IMR-90 (cell line): ENCODE results near the gene IL12RB1. TPM values are rescaled to one million over a fixed set of nuclear protein-coding genes. Genes with fewer than 3 reads are reported as not detected.
A peak's percentile ranks its signal among the peaks of the same experiment; 100 is the strongest.

Experiments
- ATAC-seq: fragments of 200-7000 bp; cut with Tn5 transposase; 2 replicates; pipeline ENCODE4 v1.9.1; 2020; ENCODE audit warnings: low read depth, mild to moderate bottlenecking, moderate library complexity
- BruUV-seq: library from RNA; stranded (reverse); fragments of 400-500 nt; replicated peaks from 2 replicates; lab custom pipeline; 2021; lab: Mats Ljungman, UMichigan
- CTCF ChIA-PET: fragments of 300-600 bp; formaldehyde crosslinking; extraction: SDS; loops from one replicate; lab custom pipeline; 2021; ENCODE audit warnings: antibody characterized with exemption; lab: Yijun Ruan, JAX
- POLR2A ChIA-PET: fragments of 300-600 bp; sonication (Branson Sonifier 250); formaldehyde crosslinking; loops from one replicate; lab custom pipeline; 2022; ENCODE audit warnings: antibody characterized with exemption; ENCODE audit not compliant: unreplicated experiment; lab: Charles Lee
- DNase-seq: peaks from one replicate; pipeline ENCODE4 v3.0.0; 2013
- H2AFZ ChIP-seq: replicated peaks from 2 replicates; pipeline ENCODE3; 2013; ENCODE audit warnings: low read length, mild to moderate bottlenecking; ENCODE audit not compliant: poor library complexity
- H2AK5ac ChIP-seq: 2 replicates; pipeline ENCODE4 v1.6.1; 2013; ENCODE audit warnings: low read depth, low read length, inconsistent platforms
- H2AK9ac ChIP-seq: replicated peaks from 2 replicates; pipeline ENCODE3; 2013; ENCODE audit warnings: mild to moderate bottlenecking, low read depth, low read length, moderate library complexity; ENCODE audit not compliant: poor library complexity
- H2BK120ac ChIP-seq: 2 replicates; pipeline ENCODE4 v1.6.1; 2013; ENCODE audit warnings: low read depth, low read length, inconsistent platforms
- H2BK15ac ChIP-seq: 3 replicates; pipeline ENCODE4 v1.6.1; 2013; ENCODE audit warnings: low read depth, low read length, inconsistent platforms
- H2BK20ac ChIP-seq: 2 replicates; pipeline ENCODE4 v1.6.1; 2013; ENCODE audit warnings: low read depth, mild to moderate bottlenecking, inconsistent platforms, low read length, moderate library complexity
- H2BK5ac ChIP-seq: 2 replicates; pipeline ENCODE4 v1.6.1; 2013; ENCODE audit warnings: mild to moderate bottlenecking, low read depth, low read length, inconsistent platforms; ENCODE audit not compliant: poor library complexity, severe bottlenecking
- H3K14ac ChIP-seq: replicated peaks from 2 replicates; pipeline ENCODE4 v1.6.1; 2013; ENCODE audit warnings: low read depth, low read length, inconsistent platforms
- H3K18ac ChIP-seq: 2 replicates; pipeline ENCODE4 v1.6.1; 2013; ENCODE audit warnings: low read depth, low read length, control low read depth
- H3K23ac ChIP-seq: 2 replicates; pipeline ENCODE4 v1.6.1; 2013; ENCODE audit warnings: low read depth, low read length, inconsistent platforms
- H3K27ac ChIP-seq: 2 replicates; pipeline ENCODE4 v1.5.1; 2013; ENCODE audit warnings: mild to moderate bottlenecking, control low read depth, low read length; ENCODE audit not compliant: insufficient read depth
- H3K27me3 ChIP-seq: 2 replicates; pipeline ENCODE4 v1.6.1; 2013; ENCODE audit warnings: low read length; ENCODE audit not compliant: control insufficient read depth, insufficient read depth
- H3K36me3 ChIP-seq: 2 replicates; pipeline ENCODE4 v1.6.1; 2013; ENCODE audit warnings: low read length, mixed read lengths; ENCODE audit not compliant: control insufficient read depth, insufficient read depth
- H3K4ac ChIP-seq: 2 replicates; pipeline ENCODE4 v1.6.1; 2013; ENCODE audit warnings: low read depth, low read length, inconsistent platforms
- H3K4me1 ChIP-seq: 2 replicates; pipeline ENCODE4 v1.6.1; 2013; ENCODE audit warnings: low read length, mixed read lengths; ENCODE audit not compliant: control insufficient read depth, insufficient read depth
- H3K4me2 ChIP-seq: 2 replicates; pipeline ENCODE4 v1.6.1; 2013; ENCODE audit warnings: low read depth, mild to moderate bottlenecking, control low read depth, low read length, moderate library complexity
- H3K4me3 ChIP-seq: 2 replicates; pipeline ENCODE4 v1.5.1; 2013; ENCODE audit warnings: low read depth, mild to moderate bottlenecking, control low read depth, low read length, moderate library complexity; ENCODE audit not compliant: insufficient read depth
- H3K56ac ChIP-seq: 2 replicates; pipeline ENCODE4 v1.6.1; 2013; ENCODE audit warnings: low read length, inconsistent platforms; ENCODE audit not compliant: insufficient read depth; ENCODE audit errors: extremely low read depth
- H3K79me1 ChIP-seq, 2 experiments: 2 replicates each; pipeline ENCODE4 v1.6.1; 2013; ENCODE audit warnings: low read length in 2 of 2, inconsistent platforms in 1 of 2, low read depth in 1 of 2
- H3K9ac ChIP-seq: 2 replicates; pipeline ENCODE4 v1.6.1; 2013; ENCODE audit warnings: low read depth, low read length, control low read depth
- H3K9me1 ChIP-seq: 2 replicates; pipeline ENCODE4 v1.6.1; 2013; ENCODE audit warnings: low read length, inconsistent platforms; ENCODE audit not compliant: insufficient read depth
- H3K9me3 ChIP-seq: 2 replicates; pipeline ENCODE4 v1.6.1; 2013; ENCODE audit warnings: low read length; ENCODE audit not compliant: control insufficient read depth, insufficient read depth
- H4K20me1 ChIP-seq: 2 replicates; pipeline ENCODE4 v1.6.1; 2013; ENCODE audit warnings: low read length, inconsistent platforms; ENCODE audit not compliant: insufficient read depth
- H4K5ac ChIP-seq: 2 replicates; pipeline ENCODE4 v1.6.1; 2013; ENCODE audit warnings: mild to moderate bottlenecking, low read depth, low read length, control low read depth
- H4K8ac ChIP-seq, 2 experiments: 2 replicates each; pipeline ENCODE4 v1.6.1; 2013; ENCODE audit warnings: low read depth in 2 of 2, low read length in 2 of 2, control low read depth in 1 of 2, inconsistent platforms in 1 of 2
- H4K91ac ChIP-seq: 2 replicates; pipeline ENCODE4 v1.6.1; 2013; ENCODE audit warnings: low read depth, low read length, inconsistent platforms; ENCODE audit not compliant: insufficient read depth
- CEBPB ChIP-seq: IDR thresholded peaks from 2 replicates; pipeline ENCODE4 v1.6.1; 2012; ENCODE audit warnings: low read depth, low read length, improper control_type of control experiment
- RCOR1 ChIP-seq: IDR thresholded peaks from 2 replicates; pipeline ENCODE4 v1.6.1; 2012; ENCODE audit warnings: mild to moderate bottlenecking, low read length, improper control_type of control experiment; ENCODE audit not compliant: insufficient replicate concordance
- SMC3 ChIP-seq: fragments of 150-350 bp; IDR thresholded peaks from 2 replicates; pipeline ENCODE4 v1.6.1; 2016; ENCODE audit warnings: low read depth, mild to moderate bottlenecking, antibody characterized with exemption, low read length, moderate library complexity
- USF2 ChIP-seq: fragments of 150-350 bp; IDR thresholded peaks from 2 replicates; pipeline ENCODE4 v1.6.1; 2017; ENCODE audit warnings: mild to moderate bottlenecking, antibody characterized with exemption, low read length, low read depth
- WGBS, 2 experiments: methylation state at CpG; one replicate each; pipeline versions ENCODE4 v1.1.5 to v1.1.7; 2013; ENCODE audit warnings: missing lambda C conversion rate in 2 of 2; ENCODE audit not compliant: insufficient read length in 1 of 2; ENCODE audit errors: extremely low coverage in 2 of 2; 5-methylcytosine and 5-hydroxymethylcytosine counted together
- dilution Hi-C: fragments of 300-500 bp; cut with HindIII; formaldehyde crosslinking; loops from one replicate; pipeline ENCODE4 v1.14.3; 2018; ENCODE audit warnings: low sequenced_read_pairs; ENCODE audit not compliant: unreplicated experiment
- in situ Hi-C: fragments of 300-500 bp; cut with MboI; formaldehyde crosslinking; loops from 3 replicates; pipeline ENCODE4 v1.14.3; 2019; ENCODE audit warnings: low sequenced_read_pairs, inconsistent platforms, mixed read lengths
- intact Hi-C: fragments of 100-400 bp; cut with micrococcal nuclease; formaldehyde crosslinking; loops from 2 replicates; pipeline ENCODE4 v1.10.0; 2022
- polyA plus RNA-seq, 3 experiments: library from polyadenylated mRNA; depleted of rRNA; stranded (reverse); fragments of >200 nt; gene quantifications; 2 replicates each; pipeline ENCODE4 v1.2.3, GENCODE V29; 2012; ENCODE audit warnings: low replicate concordance in 1 of 3
- total RNA-seq: library from RNA; depleted of rRNA; stranded (reverse); fragments of >200 nt; gene quantifications from 2 replicates; pipeline ENCODE4 v1.2.3, GENCODE V29; 2012
- TF ChIP-seq, protein P1 (sequence below): fragments of 150-350 bp; IDR thresholded peaks from 2 replicates; pipeline ENCODE4 v1.6.1; 2016; ENCODE audit warnings: low read depth, mild to moderate bottlenecking, low read length, moderate library complexity, borderline replicate concordance

Gene IL12RB1
- total and polyA plus RNA-seq, 2 of the 4 experiments (the other 2 are of a cell fraction): not detected

DNA sequence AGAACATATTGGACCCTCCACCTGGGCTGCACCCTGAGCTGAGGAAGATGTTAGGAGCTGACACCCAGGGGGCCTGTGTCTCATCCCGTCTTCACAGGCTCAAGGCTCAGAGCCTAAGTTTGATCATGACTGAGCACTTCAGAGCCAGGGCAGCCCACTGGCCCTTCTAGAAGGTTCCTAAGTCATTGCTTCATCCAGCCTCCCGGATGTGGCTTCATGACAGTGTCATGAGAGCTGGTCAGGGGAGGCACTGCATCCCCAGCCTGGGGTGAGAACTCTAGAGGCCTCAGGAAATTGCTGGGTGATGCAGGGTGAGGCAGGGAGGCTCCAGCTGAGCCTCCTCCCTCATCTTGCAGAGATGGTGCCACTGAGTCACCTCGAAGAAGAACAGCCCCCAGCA lies 41.3 kb upstream of the IL12RB1 start:
- Histone ChIP-seq H3K4me3 (no peak overlapping the region), H3K56ac (no peak overlapping the region), H3K36me3 (peaks cover 56% of the 10 kb centered on the region), H2BK15ac (no peak overlapping the region), H2BK20ac (no peak overlapping the region), H3K27ac (no peak overlapping the region), H4K91ac (no peak overlapping the region), H3K4ac (no peak overlapping the region), H3K79me1 (no peaks in the 10 kb centered on the region), H3K18ac (no peak overlapping the region), H3K4me1 (no peaks in the 10 kb centered on the region; the same call in 1 of the 2 replicates), H3K14ac (no peak overlapping the region), H2BK120ac (no peak overlapping the region), H2AK5ac (no peak overlapping the region), H3K27me3 (no peaks in the 10 kb centered on the region), H3K4me2 (no peak overlapping the region), H2AFZ (peak overlapping the region; percentile 8), H4K8ac (no peak overlapping the region), H3K23ac (no peak overlapping the region), H2AK9ac (peak overlapping the region; percentile 55), H3K9me1 (no peaks in the 10 kb centered on the region; the same call in 1 of the 2 replicates), H2BK5ac (no peak overlapping the region), H4K20me1 (no peaks in the 10 kb centered on the region; the same call in 1 of the 2 replicates), H3K9ac (no peak overlapping the region), H4K5ac (no peak overlapping the region), H3K9me3 (no peaks in the 10 kb centered on the region)
- TF ChIP-seq SMC3 (no peak), USF2 (no peak), CEBPB (peak; percentile 52; the same call in 1 of the 2 replicates), RCOR1 (no peak)
- TF ChIP-seq, protein P1, sequence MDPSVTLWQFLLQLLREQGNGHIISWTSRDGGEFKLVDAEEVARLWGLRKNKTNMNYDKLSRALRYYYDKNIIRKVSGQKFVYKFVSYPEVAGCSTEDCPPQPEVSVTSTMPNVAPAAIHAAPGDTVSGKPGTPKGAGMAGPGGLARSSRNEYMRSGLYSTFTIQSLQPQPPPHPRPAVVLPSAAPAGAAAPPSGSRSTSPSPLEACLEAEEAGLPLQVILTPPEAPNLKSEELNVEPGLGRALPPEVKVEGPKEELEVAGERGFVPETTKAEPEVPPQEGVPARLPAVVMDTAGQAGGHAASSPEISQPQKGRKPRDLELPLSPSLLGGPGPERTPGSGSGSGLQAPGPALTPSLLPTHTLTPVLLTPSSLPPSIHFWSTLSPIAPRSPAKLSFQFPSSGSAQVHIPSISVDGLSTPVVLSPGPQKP: no peak
- peak; percentile 33 for DNase-seq
- ATAC-seq: no peak; the same call in 1 of the 2 replicates
- intact Hi-C loops (no loop called here), in situ Hi-C loops (no loop called here), dilution Hi-C loops (no loop called here)
- BruUV-seq: no TSS peak
- WGBS, 2 experiments: 100% methylated on average over 1 of the region's 3 CpGs; no CpG with 5 or more reads in 1 of the 2 experiments
- CTCF ChIA-PET: no interaction called here
- POLR2A ChIA-PET: no interaction called here
